Astrocyte (in vitro differentiated cells and primary cell): ENCODE data around the gene URM1. TPM values are rescaled to one million over a fixed set of nuclear protein-coding genes. Genes with fewer than 3 reads are reported as not detected.

ENCODE experiments used
- DNase-seq: peaks from one replicate; pipeline ENCODE4 v3.0.0-alpha.2; 2010; ENCODE audit warnings: low read depth
- FAIRE-seq: peaks from 2 replicates; lab custom pipeline; 2011; peaks lifted over from hg19 to GRCh38; lab: Jason Lieb, UNC
- H2AFZ ChIP-seq: 2 replicates; pipeline ENCODE4 v1.6.0; 2012; ENCODE audit warnings: low read depth, low read length, inconsistent platforms
- H3K27ac ChIP-seq: 2 replicates; pipeline ENCODE4 v1.5.1; 2011; ENCODE audit warnings: low read depth, low read length, inconsistent platforms
- H3K27me3 ChIP-seq: 2 replicates; pipeline ENCODE4 v1.6.0; 2011; ENCODE audit warnings: low read length, inconsistent platforms; ENCODE audit not compliant: insufficient read depth
- H3K36me3 ChIP-seq: 2 replicates; pipeline ENCODE4 v1.5.1; 2011; ENCODE audit warnings: low read length, inconsistent platforms; ENCODE audit not compliant: insufficient read depth
- H3K4me1 ChIP-seq: 2 replicates; pipeline ENCODE4 v1.5.1; 2011; ENCODE audit warnings: low read length, inconsistent platforms; ENCODE audit not compliant: insufficient read depth
- H3K4me2 ChIP-seq: 2 replicates; pipeline ENCODE4 v1.6.0; 2012; ENCODE audit warnings: low read length, inconsistent platforms
- H3K4me3 ChIP-seq: 2 replicates; pipeline ENCODE4 v1.5.1; 2011; ENCODE audit warnings: low read depth, mild to moderate bottlenecking, low read length, inconsistent platforms; ENCODE audit not compliant: insufficient read depth
- H3K79me2 ChIP-seq: 2 replicates; pipeline ENCODE4 v1.6.0; 2012; ENCODE audit warnings: mild to moderate bottlenecking, low read length, inconsistent platforms; ENCODE audit not compliant: insufficient read depth
- H3K9ac ChIP-seq: 2 replicates; pipeline ENCODE4 v1.6.0; 2012; ENCODE audit warnings: mild to moderate bottlenecking, low read length, inconsistent platforms
- H3K9me3 ChIP-seq: 2 replicates; pipeline ENCODE4 v1.5.1; 2012; ENCODE audit warnings: low read depth, mild to moderate bottlenecking, low read length, inconsistent platforms; ENCODE audit not compliant: insufficient read depth
- H4K20me1 ChIP-seq: 2 replicates; pipeline ENCODE4 v1.6.0; 2012; ENCODE audit warnings: low read length, inconsistent platforms; ENCODE audit not compliant: insufficient read depth
- H3K27ac Mint-ChIP-seq: one replicate; pipeline ENCODE4 v1.8.0; 2021; ENCODE audit warnings: mild to moderate bottlenecking, mixed read lengths; ENCODE audit not compliant: unreplicated experiment
- H3K27me3 Mint-ChIP-seq: one replicate; pipeline ENCODE4 v1.8.0; 2021; ENCODE audit warnings: low read depth, mixed read lengths; ENCODE audit not compliant: unreplicated experiment
- H3K36me3 Mint-ChIP-seq: one replicate; pipeline ENCODE4 v1.8.0; 2021; ENCODE audit warnings: low read depth, mixed read lengths; ENCODE audit not compliant: unreplicated experiment
- H3K4me1 Mint-ChIP-seq: one replicate; pipeline ENCODE4 v1.8.0; 2021; ENCODE audit warnings: low read depth, mixed read lengths; ENCODE audit not compliant: unreplicated experiment
- H3K4me3 Mint-ChIP-seq: one replicate; pipeline ENCODE4 v1.8.0; 2021; ENCODE audit warnings: mild to moderate bottlenecking, moderate library complexity, mixed read lengths; ENCODE audit not compliant: unreplicated experiment
- H3K9me3 Mint-ChIP-seq: one replicate; pipeline ENCODE4 v1.8.0; 2021; ENCODE audit warnings: mild to moderate bottlenecking, mixed read lengths; ENCODE audit not compliant: unreplicated experiment
- EZH2 ChIP-seq: IDR thresholded peaks from 2 replicates; pipeline ENCODE4 v1.6.1; 2012; ENCODE audit warnings: mild to moderate bottlenecking, low read length, inconsistent platforms; ENCODE audit not compliant: insufficient read depth
- total RNA-seq: library from RNA; stranded (reverse); gene quantifications from 2 replicates; pipeline ENCODE4 v1.2.1, GENCODE V29; 2021
- TF ChIP-seq, protein P1 (sequence below): IDR thresholded peaks from 2 replicates; pipeline ENCODE4 v1.5.1; 2011; ENCODE audit warnings: low read depth, mild to moderate bottlenecking, inconsistent platforms, low read length, moderate library complexity; ENCODE audit not compliant: insufficient read depth

The URM1 gene
- total RNA-seq, 1 donor from 2014 or later = 50.7 TPM

DNA sequence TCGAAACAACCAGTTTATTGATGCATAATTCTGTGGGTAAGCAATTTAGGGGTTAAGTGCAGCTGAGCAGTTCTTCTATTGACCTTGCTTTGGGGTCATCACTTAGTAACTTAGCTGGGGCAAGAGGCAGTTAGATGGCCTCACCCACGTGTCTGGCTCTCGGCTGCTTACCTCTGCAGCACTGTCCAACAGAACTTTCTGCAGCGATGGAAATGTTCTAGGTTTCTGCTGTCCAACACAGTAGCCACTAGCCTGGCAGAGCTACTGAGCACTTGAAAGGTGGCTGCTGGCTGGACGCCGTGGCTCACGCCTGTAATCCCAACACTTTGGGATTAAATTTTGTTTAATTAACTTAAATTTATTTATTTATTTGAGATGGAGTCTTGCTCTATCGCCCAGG, 13.1 kb upstream of the URM1 start:
- Mint-ChIP-seq H3K9me3 (no peaks in the 10 kb centered on the region), H3K36me3 (peaks cover 14% of the 10 kb centered on the region), H3K4me3 (no peak overlapping the region), H3K4me1 (peaks cover 12% of the 10 kb centered on the region), H3K27ac (no peak overlapping the region), H3K27me3 (no peaks in the 10 kb centered on the region)
- Histone ChIP-seq H3K9me3 (no peaks in the 10 kb centered on the region), H3K9ac (no peak overlapping the region), H3K79me2 (no peaks in the 10 kb centered on the region), H2AFZ (no peak overlapping the region), H4K20me1 (no peaks in the 10 kb centered on the region), H3K36me3 (no peaks in the 10 kb centered on the region), H3K27me3 (no peaks in the 10 kb centered on the region), H3K4me2 (no peak overlapping the region), H3K4me3 (no peak overlapping the region), H3K4me1 (peaks cover 15% of the 10 kb centered on the region), H3K27ac (no peak overlapping the region)
- TF ChIP-seq, protein P1, sequence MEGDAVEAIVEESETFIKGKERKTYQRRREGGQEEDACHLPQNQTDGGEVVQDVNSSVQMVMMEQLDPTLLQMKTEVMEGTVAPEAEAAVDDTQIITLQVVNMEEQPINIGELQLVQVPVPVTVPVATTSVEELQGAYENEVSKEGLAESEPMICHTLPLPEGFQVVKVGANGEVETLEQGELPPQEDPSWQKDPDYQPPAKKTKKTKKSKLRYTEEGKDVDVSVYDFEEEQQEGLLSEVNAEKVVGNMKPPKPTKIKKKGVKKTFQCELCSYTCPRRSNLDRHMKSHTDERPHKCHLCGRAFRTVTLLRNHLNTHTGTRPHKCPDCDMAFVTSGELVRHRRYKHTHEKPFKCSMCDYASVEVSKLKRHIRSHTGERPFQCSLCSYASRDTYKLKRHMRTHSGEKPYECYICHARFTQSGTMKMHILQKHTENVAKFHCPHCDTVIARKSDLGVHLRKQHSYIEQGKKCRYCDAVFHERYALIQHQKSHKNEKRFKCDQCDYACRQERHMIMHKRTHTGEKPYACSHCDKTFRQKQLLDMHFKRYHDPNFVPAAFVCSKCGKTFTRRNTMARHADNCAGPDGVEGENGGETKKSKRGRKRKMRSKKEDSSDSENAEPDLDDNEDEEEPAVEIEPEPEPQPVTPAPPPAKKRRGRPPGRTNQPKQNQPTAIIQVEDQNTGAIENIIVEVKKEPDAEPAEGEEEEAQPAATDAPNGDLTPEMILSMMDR = no peak
- no peak for TF ChIP-seq EZH2
- FAIRE-seq (no peak), DNase-seq (no peak)

- Histone ChIP-seq H3K79me2 (no peaks in the 10 kb centered on the region), H3K4me2 (no peak overlapping the region), H3K4me3 (no peak overlapping the region), H3K36me3 (no peaks in the 10 kb centered on the region), H3K4me1 (peaks cover 15% of the 10 kb centered on the region), H3K9ac (no peak overlapping the region), H4K20me1 (no peaks in the 10 kb centered on the region), H3K27ac (no peak overlapping the region), H2AFZ (no peak overlapping the region), H3K27me3 (no peaks in the 10 kb centered on the region), H3K9me3 (no peaks in the 10 kb centered on the region)
- H3K36me3 Mint-ChIP-seq = peaks cover 12% of the 10 kb centered on the region
- no peaks in the 10 kb centered on the region for H3K27me3 Mint-ChIP-seq
- peaks cover 12% of the 10 kb centered on the region for H3K4me1 Mint-ChIP-seq
- no peak overlapping the region for H3K4me3 Mint-ChIP-seq
- no peak overlapping the region for H3K27ac Mint-ChIP-seq
- DNase-seq = no peak
- TF ChIP-seq, protein P1 = no peak
- no peak for TF ChIP-seq EZH2
- H3K9me3 Mint-ChIP-seq = no peaks in the 10 kb centered on the region
- no peak for FAIRE-seq
Observed at GRCh38 chr9:128358861-128359260, 12.3 kb upstream of the URM1 start.

DNA sequence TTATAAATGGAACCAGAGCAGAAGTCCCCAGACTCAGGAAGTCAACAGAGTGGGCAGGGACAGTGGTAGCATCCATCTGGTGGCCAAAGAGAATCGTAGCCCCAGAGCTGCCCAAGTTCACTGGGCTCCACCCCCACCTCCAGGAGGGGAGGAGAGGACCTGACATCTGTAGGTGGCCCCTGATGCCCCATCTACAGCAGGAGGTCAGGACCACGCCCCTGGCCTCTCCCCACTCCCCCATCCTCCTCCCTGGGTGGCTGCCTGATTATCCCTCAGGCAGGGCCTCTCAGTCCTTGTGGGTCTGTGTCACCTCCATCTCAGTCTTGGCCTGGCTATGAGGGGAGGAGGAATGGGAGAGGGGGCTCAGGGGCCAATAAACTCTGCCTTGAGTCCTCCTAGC, 10.3 kb upstream of the URM1 start:
- no peak overlapping the region for H3K27ac ChIP-seq
- no peak overlapping the region for H3K9ac ChIP-seq
- no peaks in the 10 kb centered on the region for H4K20me1 ChIP-seq
- Mint-ChIP-seq H3K27ac (no peak overlapping the region), H3K27me3 (no peaks in the 10 kb centered on the region), H3K9me3 (no peaks in the 10 kb centered on the region), H3K4me1 (peaks cover 15% of the 10 kb centered on the region), H3K4me3 (no peak overlapping the region), H3K36me3 (peaks cover 7% of the 10 kb centered on the region)
- H3K36me3 ChIP-seq = no peaks in the 10 kb centered on the region
- FAIRE-seq = no peak
- no peak overlapping the region for H2AFZ ChIP-seq
- peaks cover 25% of the 10 kb centered on the region for H3K4me1 ChIP-seq
- H3K9me3 ChIP-seq = no peaks in the 10 kb centered on the region
- H3K79me2 ChIP-seq = no peaks in the 10 kb centered on the region
- no peak for DNase-seq
- no peak for TF ChIP-seq EZH2
- TF ChIP-seq, protein P1 = no peak
- H3K4me3 ChIP-seq = no peak overlapping the region
- H3K27me3 ChIP-seq = no peaks in the 10 kb centered on the region
- no peak overlapping the region for H3K4me2 ChIP-seq
